CD14-positive monocyte (primary cell): ENCODE results near the gene SLC12A7. TPM values are rescaled to one million over a fixed set of nuclear protein-coding genes. Genes with fewer than 3 reads are reported as not detected.

Source experiments
- DNase-seq, 3 donors: peaks; one replicate each; pipeline ENCODE4 v3.0.0-alpha.2; 2011 to 2022
- H2AFZ ChIP-seq: 2 replicates; pipeline ENCODE4 v1.6.0; 2012; ENCODE audit warnings: mild to moderate bottlenecking, low read depth, low read length, inconsistent platforms; ENCODE audit not compliant: insufficient read depth, poor library complexity, severe bottlenecking
- H3K27ac ChIP-seq, 2 donors: 1 replicate in 1 of 2; 2 replicates in 1 of 2; pipeline ENCODE4 v1.5.1; 2012 to 2013; ENCODE audit warnings: low read length in 2 of 2, control low read depth in 1 of 2, inconsistent platforms in 1 of 2, low read depth in 1 of 2, mild to moderate bottlenecking in 1 of 2
- H3K27me3 ChIP-seq, 2 donors: one replicate each; pipeline versions ENCODE4 v1.6.0 to v1.6.1; 2011 to 2013; ENCODE audit warnings: low read length in 2 of 2; ENCODE audit not compliant: control insufficient read depth in 2 of 2, insufficient read depth in 2 of 2
- H3K36me3 ChIP-seq, 2 donors: replicated peaks in 1 of 2; 1 replicate in 1 of 2; 2 replicates in 1 of 2; pipeline versions ENCODE4 v1.5.1 to v1.6.1; 2012 to 2013; ENCODE audit warnings: low read length in 2 of 2, control low read depth in 1 of 2, inconsistent platforms in 1 of 2, mild to moderate bottlenecking in 1 of 2; ENCODE audit not compliant: insufficient read depth in 2 of 2, control insufficient read depth in 1 of 2
- H3K4me1 ChIP-seq, 2 donors: 1 replicate in 1 of 2; 2 replicates in 1 of 2; pipeline versions ENCODE4 v1.5.1 to v1.6.1; 2012 to 2013; ENCODE audit warnings: low read length in 2 of 2, control low read depth in 1 of 2, inconsistent platforms in 1 of 2, mild to moderate bottlenecking in 1 of 2, moderate library complexity in 1 of 2; ENCODE audit not compliant: insufficient read depth in 2 of 2, control insufficient read depth in 1 of 2
- H3K4me2 ChIP-seq: replicated peaks from 2 replicates; pipeline ENCODE3; 2012; ENCODE audit warnings: low read length, moderate library complexity, mild to moderate bottlenecking; ENCODE audit not compliant: poor library complexity, severe bottlenecking; ENCODE audit errors: extremely low read depth
- H3K4me3 ChIP-seq, 3 experiments: fragments of 200-600 bp in 1 of 3; sonication (generic) in 1 of 3; replicated peaks in 1 of 3; 1 replicate in 2 of 3; 2 replicates in 1 of 3; pipeline ENCODE4 v1.5.1; 2011 to 2013; ENCODE audit warnings: low read length in 3 of 3, mild to moderate bottlenecking in 3 of 3, control low read depth in 2 of 3, low read depth in 2 of 3, inconsistent platforms in 1 of 3, moderate library complexity in 1 of 3
- H3K79me2 ChIP-seq: 2 replicates; pipeline ENCODE4 v1.6.0; 2012; ENCODE audit warnings: mild to moderate bottlenecking, control low read depth, inconsistent platforms, low read length, moderate library complexity; ENCODE audit not compliant: insufficient read depth
- H3K9ac ChIP-seq: 2 replicates; pipeline ENCODE4 v1.6.0; 2017; ENCODE audit warnings: low read length, mild to moderate bottlenecking; ENCODE audit not compliant: insufficient read depth, poor library complexity, severe bottlenecking
- H3K9me3 ChIP-seq, 2 donors: replicated peaks in 1 of 2; 1 replicate in 1 of 2; 2 replicates in 1 of 2; pipeline versions ENCODE4 v1.5.1 to v1.6.1; 2012 to 2013; ENCODE audit warnings: low read length in 2 of 2, control low read depth in 1 of 2; ENCODE audit not compliant: control insufficient read depth in 1 of 2, insufficient read depth in 1 of 2
- H4K20me1 ChIP-seq: 2 replicates; pipeline ENCODE4 v1.6.0; 2012; ENCODE audit warnings: mild to moderate bottlenecking, low read length, control low read depth, moderate library complexity; ENCODE audit not compliant: insufficient read depth
- H3K27ac Mint-ChIP-seq, 7 donors: one replicate each; pipeline ENCODE4 v1.8.0; 2020; ENCODE audit warnings: mild to moderate bottlenecking in 7 of 7, mixed read lengths in 7 of 7, moderate library complexity in 6 of 7, inconsistent platforms in 2 of 7
- H3K27me3 Mint-ChIP-seq, 3 donors: one replicate each; pipeline ENCODE4 v1.8.0; 2021 to 2022; ENCODE audit warnings: low read depth in 3 of 3, mild to moderate bottlenecking in 3 of 3, mixed read lengths in 3 of 3, moderate library complexity in 3 of 3, inconsistent platforms in 1 of 3
- H3K36me3 Mint-ChIP-seq, 2 donors: one replicate each; pipeline ENCODE4 v1.8.0; 2020; ENCODE audit warnings: mixed read lengths in 2 of 2, inconsistent platforms in 1 of 2, mild to moderate bottlenecking in 1 of 2
- H3K4me1 Mint-ChIP-seq: one replicate; pipeline ENCODE4 v1.8.0; 2020; ENCODE audit warnings: mild to moderate bottlenecking, mixed read lengths
- H3K4me3 Mint-ChIP-seq, 2 donors: one replicate each; pipeline ENCODE4 v1.8.0; 2020; ENCODE audit warnings: mild to moderate bottlenecking in 2 of 2, mixed read lengths in 2 of 2, moderate library complexity in 1 of 2
- H3K9me3 Mint-ChIP-seq, 7 donors: one replicate each; pipeline ENCODE4 v1.8.0; 2020 to 2022; ENCODE audit warnings: mixed read lengths in 7 of 7, mild to moderate bottlenecking in 6 of 7, moderate library complexity in 6 of 7, inconsistent platforms in 2 of 7
- WGBS: methylation state at CpG from one replicate; pipeline ENCODE4 v1.1.5; 2013; ENCODE audit warnings: missing lambda C conversion rate; ENCODE audit not compliant: insufficient coverage; 5-methylcytosine and 5-hydroxymethylcytosine counted together
- intact Hi-C, 2 donors: fragments of 100-400 bp; cut with micrococcal nuclease; formaldehyde crosslinking; loops; one replicate each; pipeline versions ENCODE4 v1.15.0 to v1.15.1; 2023
- polyA plus RNA-seq, 3 donors: library from polyadenylated mRNA; depleted of rRNA in 1 of 3; unstranded in 2 of 3; stranded (reverse) in 1 of 3; fragments of 300-500 nt in 2 of 3; fragments of >200 nt in 1 of 3; fragmentation: Illumina TruSeq in 2 of 3; gene quantifications; 1 replicate in 2 of 3; 2 replicates in 1 of 3; pipeline ENCODE4 v1.2.3, GENCODE V29; 2012 to 2021
- TF ChIP-seq, protein P1 (sequence below): fragments of 200-600 bp; IDR thresholded peaks from one replicate; pipeline ENCODE4 v1.8.0; 2022; ENCODE audit warnings: antibody characterized with exemption, mild to moderate bottlenecking

Gene SLC12A7
- polyA plus RNA-seq, 3 donors: 8.2 to 31.2 (median 12.5) TPM

DNA sequence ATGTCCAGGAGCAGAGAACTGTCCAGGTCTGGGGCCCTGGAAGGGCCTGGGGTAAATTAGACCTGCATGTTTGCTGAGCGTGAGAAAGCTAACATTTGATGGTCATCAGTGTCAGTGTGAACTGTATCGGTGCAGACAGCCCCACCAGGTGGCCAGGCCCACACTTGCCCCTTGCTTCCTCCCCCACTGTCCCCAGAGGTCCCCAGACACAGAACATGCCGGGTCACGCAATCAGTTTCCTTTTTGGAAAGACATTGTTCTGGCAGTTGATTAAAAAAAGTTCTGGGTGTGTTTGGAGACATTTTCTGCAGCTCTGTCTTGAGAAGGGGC is 101.7 kb downstream of the SLC12A7 start:
- H2AFZ ChIP-seq: no peak overlapping the region

DNA sequence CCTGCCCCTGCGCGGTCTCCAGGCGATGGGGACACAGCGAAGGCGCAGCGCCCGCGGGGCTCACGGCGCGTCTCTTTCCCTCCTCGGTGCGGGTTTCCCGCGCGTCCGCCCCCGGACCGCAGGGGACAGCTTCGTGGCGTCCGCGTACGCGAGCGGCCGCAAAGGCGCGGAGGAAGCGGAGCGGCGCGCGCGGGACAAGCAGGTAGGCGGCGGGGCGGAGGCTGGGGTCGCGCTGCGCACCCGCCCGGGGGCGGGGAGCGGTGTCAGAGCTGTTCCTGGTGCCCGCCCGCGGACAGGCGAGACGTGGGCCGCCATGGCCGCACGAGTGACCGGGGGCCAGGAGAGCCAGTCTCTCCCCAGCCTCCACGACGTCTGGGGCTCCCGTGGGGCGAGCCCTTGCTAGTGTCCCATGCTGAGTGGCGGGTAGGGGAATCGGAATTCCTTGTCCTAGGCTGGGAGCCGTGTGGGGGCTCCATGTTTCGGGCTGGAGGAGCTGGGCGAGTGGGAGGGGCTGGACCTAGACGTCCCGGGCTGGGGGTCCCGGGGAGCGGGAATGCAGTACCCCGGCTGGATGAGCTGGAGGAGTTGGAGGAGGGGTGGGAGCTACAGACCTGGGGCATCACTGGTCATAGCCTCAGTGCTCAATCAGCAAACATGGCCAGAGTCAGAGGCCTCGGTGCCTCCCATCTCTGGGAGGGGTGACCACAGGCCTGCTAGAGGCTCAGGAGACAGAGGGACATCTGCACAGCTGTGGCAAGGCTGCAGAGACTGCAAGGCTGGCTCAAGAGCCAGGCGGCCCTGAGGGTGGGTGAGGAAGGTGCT is 102.3 kb downstream of the SLC12A7 start:
- no peaks in the 10 kb centered on the region for H3K4me1 Mint-ChIP-seq
- Histone ChIP-seq H3K4me3 (no peak overlapping the region), H3K9me3 (no peaks in the 10 kb centered on the region), H2AFZ (no peak overlapping the region), H3K4me1 (no peaks in the 10 kb centered on the region), H3K27me3 (peaks cover 10 to 57% of the 10 kb centered on the region in 2 donors), H3K27ac (no peak overlapping the region), H3K4me2 (no peak overlapping the region), H3K9ac (no peak overlapping the region), H4K20me1 (no peaks in the 10 kb centered on the region), H3K79me2 (no peaks in the 10 kb centered on the region), H3K36me3 (no peaks in the 10 kb centered on the region)
- no peak overlapping the region for H3K27ac Mint-ChIP-seq
- peak overlapping the region in 1 of 2 donors; percentile 40 for H3K4me3 Mint-ChIP-seq
- intact Hi-C loops: no loop called here
- H3K27me3 Mint-ChIP-seq: peaks cover 47 to 72% (median 57%) of the 10 kb centered on the region in 3 donors
- no peak for DNase-seq
- WGBS: 13% methylated on average over 63 of the region's 70 CpGs
- peaks cover 0 to 14% (median 4%) of the 10 kb centered on the region in 7 donors for H3K9me3 Mint-ChIP-seq
- TF ChIP-seq, protein P1, sequence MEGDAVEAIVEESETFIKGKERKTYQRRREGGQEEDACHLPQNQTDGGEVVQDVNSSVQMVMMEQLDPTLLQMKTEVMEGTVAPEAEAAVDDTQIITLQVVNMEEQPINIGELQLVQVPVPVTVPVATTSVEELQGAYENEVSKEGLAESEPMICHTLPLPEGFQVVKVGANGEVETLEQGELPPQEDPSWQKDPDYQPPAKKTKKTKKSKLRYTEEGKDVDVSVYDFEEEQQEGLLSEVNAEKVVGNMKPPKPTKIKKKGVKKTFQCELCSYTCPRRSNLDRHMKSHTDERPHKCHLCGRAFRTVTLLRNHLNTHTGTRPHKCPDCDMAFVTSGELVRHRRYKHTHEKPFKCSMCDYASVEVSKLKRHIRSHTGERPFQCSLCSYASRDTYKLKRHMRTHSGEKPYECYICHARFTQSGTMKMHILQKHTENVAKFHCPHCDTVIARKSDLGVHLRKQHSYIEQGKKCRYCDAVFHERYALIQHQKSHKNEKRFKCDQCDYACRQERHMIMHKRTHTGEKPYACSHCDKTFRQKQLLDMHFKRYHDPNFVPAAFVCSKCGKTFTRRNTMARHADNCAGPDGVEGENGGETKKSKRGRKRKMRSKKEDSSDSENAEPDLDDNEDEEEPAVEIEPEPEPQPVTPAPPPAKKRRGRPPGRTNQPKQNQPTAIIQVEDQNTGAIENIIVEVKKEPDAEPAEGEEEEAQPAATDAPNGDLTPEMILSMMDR: no peak
- H3K36me3 Mint-ChIP-seq: no peaks in the 10 kb centered on the region

More for the DNA sequence above, 101.7 kb downstream of the SLC12A7 start:
- intact Hi-C loops: no loop called here
- Histone ChIP-seq H3K4me3 (no peak overlapping the region), H4K20me1 (no peaks in the 10 kb centered on the region), H3K4me2 (no peak overlapping the region), H3K9ac (no peak overlapping the region), H3K9me3 (no peaks in the 10 kb centered on the region), H3K27ac (no peak overlapping the region), H3K27me3 (peaks cover 6 to 53% of the 10 kb centered on the region in 2 donors), H3K4me1 (no peaks in the 10 kb centered on the region), H3K79me2 (no peaks in the 10 kb centered on the region), H3K36me3 (no peaks in the 10 kb centered on the region)
- peak overlapping the region in 1 of 2 donors; percentile 40 for H3K4me3 Mint-ChIP-seq
- peaks cover 46 to 66% (median 57%) of the 10 kb centered on the region in 3 donors for H3K27me3 Mint-ChIP-seq
- H3K9me3 Mint-ChIP-seq: peaks cover 0 to 14% (median 4%) of the 10 kb centered on the region in 7 donors
- H3K27ac Mint-ChIP-seq: no peak overlapping the region
- WGBS: 60% methylated on average over 1 of the region's 4 CpGs
- TF ChIP-seq, protein P1: no peak
- no peaks in the 10 kb centered on the region for H3K36me3 Mint-ChIP-seq
- no peak for DNase-seq
- no peaks in the 10 kb centered on the region for H3K4me1 Mint-ChIP-seq
